Measurements from ENCODE around the gene LTBP2.

DNA sequence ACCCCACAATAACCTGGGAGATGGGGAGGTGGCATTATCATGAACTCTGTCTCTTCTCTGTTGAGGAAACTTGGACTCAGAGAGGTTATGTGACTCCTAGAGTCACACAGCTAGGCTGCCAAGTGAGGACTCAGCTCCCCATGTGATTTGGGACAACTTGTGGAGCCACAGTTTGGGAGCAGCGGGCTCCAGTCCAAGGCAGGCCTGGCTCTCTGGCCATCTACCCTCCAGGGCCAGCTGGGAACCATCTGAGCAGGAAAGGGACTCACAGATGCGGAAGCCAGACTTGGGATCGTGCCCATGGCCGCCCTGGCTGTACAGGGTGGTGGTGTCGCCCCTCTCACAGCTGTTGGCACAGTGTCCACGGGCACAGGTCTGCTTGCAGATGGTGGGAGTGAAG, 59.4 kb downstream of the LTBP2 start:
- TF ChIP-seq, protein P1, sequence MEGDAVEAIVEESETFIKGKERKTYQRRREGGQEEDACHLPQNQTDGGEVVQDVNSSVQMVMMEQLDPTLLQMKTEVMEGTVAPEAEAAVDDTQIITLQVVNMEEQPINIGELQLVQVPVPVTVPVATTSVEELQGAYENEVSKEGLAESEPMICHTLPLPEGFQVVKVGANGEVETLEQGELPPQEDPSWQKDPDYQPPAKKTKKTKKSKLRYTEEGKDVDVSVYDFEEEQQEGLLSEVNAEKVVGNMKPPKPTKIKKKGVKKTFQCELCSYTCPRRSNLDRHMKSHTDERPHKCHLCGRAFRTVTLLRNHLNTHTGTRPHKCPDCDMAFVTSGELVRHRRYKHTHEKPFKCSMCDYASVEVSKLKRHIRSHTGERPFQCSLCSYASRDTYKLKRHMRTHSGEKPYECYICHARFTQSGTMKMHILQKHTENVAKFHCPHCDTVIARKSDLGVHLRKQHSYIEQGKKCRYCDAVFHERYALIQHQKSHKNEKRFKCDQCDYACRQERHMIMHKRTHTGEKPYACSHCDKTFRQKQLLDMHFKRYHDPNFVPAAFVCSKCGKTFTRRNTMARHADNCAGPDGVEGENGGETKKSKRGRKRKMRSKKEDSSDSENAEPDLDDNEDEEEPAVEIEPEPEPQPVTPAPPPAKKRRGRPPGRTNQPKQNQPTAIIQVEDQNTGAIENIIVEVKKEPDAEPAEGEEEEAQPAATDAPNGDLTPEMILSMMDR (IDR thresholded peaks at IDR 0.05) = no peak
- TF ChIP-seq POLR2A (IDR thresholded peaks at IDR 0.05) (no peak), EP300 (IDR thresholded peaks at IDR 0.05) (no peak)

All from stomach (tissue), 4 donors.